Measurements from ENCODE around the gene LRFN3. TPM values are rescaled to one million over a fixed set of nuclear protein-coding genes. Genes with fewer than 3 reads are reported as not detected.

LRFN3 gene
- total and polyA plus RNA-seq, 2 of the 4 experiments (the other 2 are of a cell fraction), result 0.36 to 4.8 TPM

GRCh38 chr19:35896643-35897040 lies 39.5 kb upstream of the LRFN3 start:
- H3K4ac ChIP-seq (ENCODE audit: low read depth, low read length), result no peak overlapping the region
- WGBS, 2 experiments (ENCODE audit: extremely low coverage in 2 of 2, insufficient read length in 1 of 2), result no CpG with 5 or more reads among the region's 13 CpGs

More at GRCh38 chr19:35896643-35897040, 39.5 kb upstream of the LRFN3 start:
- DNase-seq (no peak), ATAC-seq (ENCODE audit: low read depth) (no peak)
- intact Hi-C loops (cut with micrococcal nuclease), result no loop called here
- H2AK9ac ChIP-seq (replicated peaks; ENCODE audit: low read depth, low read length, poor library complexity), result no peak overlapping the region
- H3K56ac ChIP-seq (ENCODE audit: extremely low read depth, insufficient read depth, low read length), result no peak overlapping the region
- ChIA-PET CTCF (no interaction called here), POLR2A (ENCODE audit: unreplicated experiment) (no interaction called here)
- dilution Hi-C loops (cut with HindIII; ENCODE audit: low sequenced_read_pairs, unreplicated experiment), result no loop called here
- no peak overlapping the region for H2AK5ac ChIP-seq (ENCODE audit: low read depth, low read length)
- no peak overlapping the region for H3K14ac ChIP-seq (replicated peaks; ENCODE audit: low read depth, low read length)
- no peak overlapping the region for H3K23ac ChIP-seq (ENCODE audit: low read depth, low read length)
- no peak overlapping the region for H2AFZ ChIP-seq (replicated peaks; ENCODE audit: low read length, poor library complexity)
- no peak overlapping the region for H3K9ac ChIP-seq (ENCODE audit: low read depth, low read length)
- no peak for TF ChIP-seq MAZ (IDR thresholded peaks at IDR 0.05; ENCODE audit: borderline replicate concordance, low read depth, low read length)
- TF ChIP-seq FOS (IDR thresholded peaks at IDR 0.05; ENCODE audit: low read depth, low read length), result no peak
- TF ChIP-seq CHD1 (IDR thresholded peaks at IDR 0.05; ENCODE audit: low read depth, low read length), result no peak
- TF ChIP-seq BHLHE40 (IDR thresholded peaks at IDR 0.05; ENCODE audit: low read depth, low read length), result no peak
- no peak for TF ChIP-seq SMC3 (IDR thresholded peaks at IDR 0.05; ENCODE audit: low read depth, low read length)
- no peak for TF ChIP-seq MXI1 (IDR thresholded peaks at IDR 0.05; ENCODE audit: borderline replicate concordance, low read depth, low read length)
- TF ChIP-seq, protein P1, sequence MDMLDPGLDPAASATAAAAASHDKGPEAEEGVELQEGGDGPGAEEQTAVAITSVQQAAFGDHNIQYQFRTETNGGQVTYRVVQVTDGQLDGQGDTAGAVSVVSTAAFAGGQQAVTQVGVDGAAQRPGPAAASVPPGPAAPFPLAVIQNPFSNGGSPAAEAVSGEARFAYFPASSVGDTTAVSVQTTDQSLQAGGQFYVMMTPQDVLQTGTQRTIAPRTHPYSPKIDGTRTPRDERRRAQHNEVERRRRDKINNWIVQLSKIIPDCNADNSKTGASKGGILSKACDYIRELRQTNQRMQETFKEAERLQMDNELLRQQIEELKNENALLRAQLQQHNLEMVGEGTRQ (IDR thresholded peaks at IDR 0.05; ENCODE audit: low read depth, low read length), result no peak
- TF ChIP-seq, protein P2, sequence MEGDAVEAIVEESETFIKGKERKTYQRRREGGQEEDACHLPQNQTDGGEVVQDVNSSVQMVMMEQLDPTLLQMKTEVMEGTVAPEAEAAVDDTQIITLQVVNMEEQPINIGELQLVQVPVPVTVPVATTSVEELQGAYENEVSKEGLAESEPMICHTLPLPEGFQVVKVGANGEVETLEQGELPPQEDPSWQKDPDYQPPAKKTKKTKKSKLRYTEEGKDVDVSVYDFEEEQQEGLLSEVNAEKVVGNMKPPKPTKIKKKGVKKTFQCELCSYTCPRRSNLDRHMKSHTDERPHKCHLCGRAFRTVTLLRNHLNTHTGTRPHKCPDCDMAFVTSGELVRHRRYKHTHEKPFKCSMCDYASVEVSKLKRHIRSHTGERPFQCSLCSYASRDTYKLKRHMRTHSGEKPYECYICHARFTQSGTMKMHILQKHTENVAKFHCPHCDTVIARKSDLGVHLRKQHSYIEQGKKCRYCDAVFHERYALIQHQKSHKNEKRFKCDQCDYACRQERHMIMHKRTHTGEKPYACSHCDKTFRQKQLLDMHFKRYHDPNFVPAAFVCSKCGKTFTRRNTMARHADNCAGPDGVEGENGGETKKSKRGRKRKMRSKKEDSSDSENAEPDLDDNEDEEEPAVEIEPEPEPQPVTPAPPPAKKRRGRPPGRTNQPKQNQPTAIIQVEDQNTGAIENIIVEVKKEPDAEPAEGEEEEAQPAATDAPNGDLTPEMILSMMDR (conservative IDR thresholded peaks at IDR 0.05; ENCODE audit: low read depth, low read length), result no peak
- TF ChIP-seq POLR2A (IDR thresholded peaks at IDR 0.05; ENCODE audit: low read depth, low read length), result no peak
- no peak for TF ChIP-seq RFX5 (IDR thresholded peaks at IDR 0.05; ENCODE audit: low read depth, low read length)
- no peak for TF ChIP-seq RCOR1 (IDR thresholded peaks at IDR 0.05; ENCODE audit: insufficient replicate concordance, low read length)
- TF ChIP-seq, protein P3, sequence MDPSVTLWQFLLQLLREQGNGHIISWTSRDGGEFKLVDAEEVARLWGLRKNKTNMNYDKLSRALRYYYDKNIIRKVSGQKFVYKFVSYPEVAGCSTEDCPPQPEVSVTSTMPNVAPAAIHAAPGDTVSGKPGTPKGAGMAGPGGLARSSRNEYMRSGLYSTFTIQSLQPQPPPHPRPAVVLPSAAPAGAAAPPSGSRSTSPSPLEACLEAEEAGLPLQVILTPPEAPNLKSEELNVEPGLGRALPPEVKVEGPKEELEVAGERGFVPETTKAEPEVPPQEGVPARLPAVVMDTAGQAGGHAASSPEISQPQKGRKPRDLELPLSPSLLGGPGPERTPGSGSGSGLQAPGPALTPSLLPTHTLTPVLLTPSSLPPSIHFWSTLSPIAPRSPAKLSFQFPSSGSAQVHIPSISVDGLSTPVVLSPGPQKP (IDR thresholded peaks at IDR 0.05; ENCODE audit: borderline replicate concordance, low read depth, low read length), result no peak
- no peak for TF ChIP-seq CEBPB (IDR thresholded peaks at IDR 0.05; ENCODE audit: low read depth, low read length)
- H3K4me2 ChIP-seq (ENCODE audit: low read depth, low read length), result no peak overlapping the region
- no peak overlapping the region for H3K18ac ChIP-seq (ENCODE audit: low read depth, low read length)
- H4K5ac ChIP-seq (ENCODE audit: low read depth, low read length), result no peak overlapping the region
- no peak overlapping the region for H3K4me3 ChIP-seq (ENCODE audit: insufficient read depth, low read depth, low read length)
- no peak overlapping the region for H2BK120ac ChIP-seq (ENCODE audit: low read depth, low read length)
- no peak overlapping the region for H2BK15ac ChIP-seq (ENCODE audit: low read depth, low read length)
- no peak overlapping the region for H4K8ac ChIP-seq (ENCODE audit: low read depth in 2 of 2, low read length in 2 of 2)
- H4K91ac ChIP-seq (ENCODE audit: insufficient read depth, low read depth, low read length), result no peak overlapping the region
- peaks cover 10% of the 10 kb centered on the region for H3K4me1 ChIP-seq (ENCODE audit: control insufficient read depth, insufficient read depth, low read length)
- H3K79me1 ChIP-seq (ENCODE audit: low read depth in 1 of 2, low read length in 2 of 2), result peaks cover 16 to 36% of the 10 kb centered on the region in 2 experiments; a peak in 3 of 4 replicates
- in situ Hi-C loops (cut with MboI; ENCODE audit: low sequenced_read_pairs), result no loop called here
- H2BK5ac ChIP-seq (ENCODE audit: low read depth, low read length, poor library complexity, severe bottlenecking), result no peak overlapping the region
- no peak overlapping the region for H2BK20ac ChIP-seq (ENCODE audit: low read depth, low read length)
- BruUV-seq (replicated peaks), result no TSS peak
- peaks cover 19% of the 10 kb centered on the region for H3K36me3 ChIP-seq (ENCODE audit: control insufficient read depth, insufficient read depth, low read length)
- H3K9me1 ChIP-seq (ENCODE audit: insufficient read depth, low read length), result peaks cover 1% of the 10 kb centered on the region
- no peaks in the 10 kb centered on the region for H3K27me3 ChIP-seq (ENCODE audit: control insufficient read depth, insufficient read depth, low read length)
- no peak overlapping the region for H3K27ac ChIP-seq (ENCODE audit: insufficient read depth, low read length)
- no peaks in the 10 kb centered on the region for H3K9me3 ChIP-seq (ENCODE audit: control insufficient read depth, insufficient read depth, low read length)
- no peaks in the 10 kb centered on the region for H4K20me1 ChIP-seq (ENCODE audit: insufficient read depth, low read length)
